A172 (cell line): Measurements from ENCODE around the gene URB1. TPM values are rescaled to one million over a fixed set of nuclear protein-coding genes. Genes with fewer than 3 reads are reported as not detected.
"Not testable (repeated sequence)": the region's sequence is repeated elsewhere in the genome, so short reads cannot be mapped to it uniquely, and the experiment has no call there.

Experiments
- DNase-seq: peaks from one replicate; pipeline ENCODE4 v3.0.0-alpha.2; 2015; ENCODE audit warnings: low spot score
- total RNA-seq: library from RNA; depleted of rRNA; stranded (reverse); fragments of >200 nt; shearing (Covaris generic); gene quantifications from 2 replicates; pipeline ENCODE4 v1.2.3, GENCODE V29; 2014

The URB1 gene
- total RNA-seq, 1 experiment from 2014 or later = 20.9 TPM

- DNase-seq = no peak
These were observed 75.1 kb downstream of the URB1 start for GRCh38 chr21:32317726-32318125.

GRCh38 chr21:32316361-32317215, 76.2 kb downstream of the URB1 start:
- no peak for DNase-seq

GRCh38 chr21:32315511-32316281, 77.1 kb downstream of the URB1 start:
- no peak for DNase-seq

- no peak for DNase-seq
These were observed 78.0 kb downstream of the URB1 start for GRCh38 chr21:32314806-32315205.

- DNase-seq = no peak
These were observed 79.8 kb downstream of the URB1 start for GRCh38 chr21:32312976-32313375.

- DNase-seq = no peak
These were observed 80.5 kb downstream of the URB1 start for GRCh38 chr21:32312326-32312725.

GRCh38 chr21:32311621-32312020, 81.2 kb downstream of the URB1 start:
- no peak for DNase-seq

- not testable (repeated sequence) for DNase-seq
These were observed 81.8 kb downstream of the URB1 start for GRCh38 chr21:32310976-32311375.

- no peak for DNase-seq
These were observed 82.8 kb downstream of the URB1 start for GRCh38 chr21:32309906-32310460.

GRCh38 chr21:32308696-32309095, 84.1 kb downstream of the URB1 start:
- no peak for DNase-seq

GRCh38 chr21:32307706-32308105, 85.1 kb downstream of the URB1 start:
- no peak for DNase-seq

- DNase-seq = no peak
These were observed 86.6 kb downstream of the URB1 start for GRCh38 chr21:32306021-32306780.

- DNase-seq = no peak
These were observed 87.8 kb downstream of the URB1 start for GRCh38 chr21:32304998-32305397.

GRCh38 chr21:32303385-32303784, 89.4 kb downstream of the URB1 start:
- no peak for DNase-seq

GRCh38 chr21:32302560-32302959, 90.3 kb downstream of the URB1 start:
- no peak for DNase-seq

- DNase-seq = no peak
These were observed 91.2 kb downstream of the URB1 start for GRCh38 chr21:32301596-32301995.

- DNase-seq = no peak
These were observed 92.6 kb downstream of the URB1 start for GRCh38 chr21:32300117-32300681.

GRCh38 chr21:32299695-32300094, 93.1 kb downstream of the URB1 start:
- no peak for DNase-seq

- DNase-seq = no peak
These were observed 94.1 kb downstream of the URB1 start, which contains the start of gene MRAP for GRCh38 chr21:32298658-32299081. Gene MRAP (plus strand): TSS chr21:32298855. CDS start chr21:32298972, 117 bp downstream.

GRCh38 chr21:32298148-32298559, 94.7 kb downstream of the URB1 start:
- DNase-seq = no peak

- DNase-seq = no peak
These were observed 95.4 kb downstream of the URB1 start for GRCh38 chr21:32297449-32297848.
